Amniotic stem cell (primary cell): ENCODE measurements around the gene FOLR3.
"Not testable (repeated sequence)": the region's sequence is repeated elsewhere in the genome, so short reads cannot be mapped to it uniquely, and the experiment has no call there.

Experiments
- DNase-seq: peaks from one replicate; lab custom pipeline; 2025; lab: John Stamatoyannopoulos, UW

Gene FOLR3

GRCh38 chr11:72162891-72163492, 27.5 kb downstream of the FOLR3 start:
- no peak for DNase-seq

GRCh38 chr11:72164187-72164586, 28.7 kb downstream of the FOLR3 start:
- DNase-seq: not testable (repeated sequence)

GRCh38 chr11:72169046-72169555, 33.6 kb downstream of the FOLR3 start:
- DNase-seq: not testable (repeated sequence)

- DNase-seq: not testable (repeated sequence)
Observed at GRCh38 chr11:72169754-72170153, 34.2 kb downstream of the FOLR3 start.

- not testable (repeated sequence) for DNase-seq
Observed at GRCh38 chr11:72172043-72172442, 36.5 kb downstream of the FOLR3 start.

GRCh38 chr11:72173291-72173690, 37.8 kb downstream of the FOLR3 start:
- no peak for DNase-seq

- no peak for DNase-seq
Observed at GRCh38 chr11:72174302-72175070, 39.0 kb downstream of the FOLR3 start.

GRCh38 chr11:72177656-72178055, 42.1 kb downstream of the FOLR3 start:
- DNase-seq: no peak

GRCh38 chr11:72179049-72179803, 43.7 kb downstream of the FOLR3 start:
- DNase-seq: no peak

GRCh38 chr11:72179804-72180396, 44.4 kb downstream of the FOLR3 start:
- DNase-seq: no peak

GRCh38 chr11:72180892-72181552, 45.5 kb downstream of the FOLR3 start:
- DNase-seq: not testable (repeated sequence)

GRCh38 chr11:72181553-72181958, 46.0 kb downstream of the FOLR3 start:
- not testable (repeated sequence) for DNase-seq

GRCh38 chr11:72188267-72188666, 52.7 kb downstream of the FOLR3 start:
- no peak for DNase-seq
